ENCODE results near the gene MTHFD2.

DNA sequence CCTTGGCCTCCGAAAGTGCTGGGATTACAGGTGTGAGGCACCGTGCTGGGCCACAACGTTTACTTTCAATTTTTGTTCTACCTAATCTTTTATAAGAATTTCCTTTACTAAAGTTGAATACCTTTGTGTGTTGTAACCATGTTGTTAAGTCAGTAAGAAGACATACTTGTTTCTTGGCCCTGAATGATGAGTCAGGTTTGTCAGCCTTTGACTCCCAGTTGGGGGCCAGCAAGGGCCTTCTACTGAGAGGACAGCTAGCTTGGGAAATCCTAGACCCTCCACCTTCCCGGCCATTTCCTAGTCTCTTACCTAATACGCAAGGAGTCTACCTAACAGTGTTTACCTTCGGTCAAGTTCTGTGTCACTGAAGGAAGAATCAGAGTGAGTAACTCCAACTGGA is 22.7 kb downstream of the MTHFD2 start:
- TF ChIP-seq CTCF (IDR thresholded peaks at IDR 0.05) (no peak), EZH2phosphoT487 (IDR thresholded peaks at IDR 0.05) (no peak)
